ENCODE results near the gene ZNF208. TPM values are rescaled to one million over a fixed set of nuclear protein-coding genes. Genes with fewer than 3 reads are reported as not detected.
"Not testable (repeated sequence)": the region's sequence is repeated elsewhere in the genome, so short reads cannot be mapped to it uniquely, and the experiment has no call there.

The ZNF208 gene
- total and polyA plus RNA-seq, 2 donors (not counting 3 experiments of a cell fraction or from before 2014, with no cell fraction given): not detected

GRCh38 chr19:21890017-21890416, 120.7 kb downstream of the ZNF208 start:
- H3K9me1 ChIP-seq (replicated peaks; ENCODE audit: control insufficient read depth, extremely low read depth, insufficient read depth, low read length); H3K9me3 ChIP-seq (replicated peaks; ENCODE audit: control insufficient read depth, insufficient read depth, low read length); BruUV-seq (replicated peaks); H3K27ac ChIP-seq (ENCODE audit: insufficient read depth, low read depth, low read length); DNase-seq (ENCODE audit: low read depth, low spot score); H3K27me3 ChIP-seq (ENCODE audit: control insufficient read depth in 2 of 2, insufficient read depth in 2 of 2, low read length in 2 of 2); H2AFZ ChIP-seq (ENCODE audit: low read depth, low read length); H3K36me3 ChIP-seq (ENCODE audit: control insufficient read depth in 2 of 2, extremely low read depth in 1 of 2, insufficient read depth in 2 of 2, low read length in 2 of 2); H3K4me2 ChIP-seq (ENCODE audit: insufficient read depth, low read length); H3K4me3 ChIP-seq (replicated peaks in 1 of 3; ENCODE audit: insufficient read depth in 1 of 3, low read depth in 1 of 3, low read length in 3 of 3); H3K4me1 ChIP-seq (ENCODE audit: control insufficient read depth, extremely low read depth, insufficient read depth, low read length); H3K79me2 ChIP-seq (ENCODE audit: control insufficient read depth, insufficient read depth, low read length); H4K20me1 ChIP-seq (replicated peaks; ENCODE audit: control insufficient read depth, extremely low read depth, insufficient read depth, low read length); H3K9ac ChIP-seq (replicated peaks; ENCODE audit: extremely low read depth, insufficient read depth, low read length); POLR2A ChIA-PET; dilution Hi-C loops (cut with MboI; ENCODE audit: extremely low pct_ligation_motif_present, low sequenced_read_pairs); intact Hi-C loops (cut with micrococcal nuclease): not testable (repeated sequence)
- peak; percentile 53 for FAIRE-seq
- CTCF ChIA-PET: interaction anchor here (1.0 kb wide), 1 partner anchor 54 kb away, joined by 3 read pairs; the partner anchor contains the start of gene ZNF43

GRCh38 chr19:21885516-21885915, 125.2 kb downstream of the ZNF208 start:
- H3K4me2 ChIP-seq (ENCODE audit: insufficient read depth, low read length); H3K27ac ChIP-seq (ENCODE audit: insufficient read depth, low read depth, low read length); dilution Hi-C loops (cut with MboI; ENCODE audit: extremely low pct_ligation_motif_present, low sequenced_read_pairs); H3K4me3 ChIP-seq (replicated peaks in 1 of 3; ENCODE audit: insufficient read depth in 1 of 3, low read depth in 1 of 3, low read length in 3 of 3); H3K4me1 ChIP-seq (ENCODE audit: control insufficient read depth, extremely low read depth, insufficient read depth, low read length); intact Hi-C loops (cut with micrococcal nuclease); CTCF ChIA-PET; BruUV-seq (replicated peaks); H3K9ac ChIP-seq (replicated peaks; ENCODE audit: extremely low read depth, insufficient read depth, low read length); H3K27me3 ChIP-seq (ENCODE audit: control insufficient read depth in 2 of 2, insufficient read depth in 2 of 2, low read length in 2 of 2); H3K79me2 ChIP-seq (ENCODE audit: control insufficient read depth, insufficient read depth, low read length); H3K36me3 ChIP-seq (ENCODE audit: control insufficient read depth in 2 of 2, extremely low read depth in 1 of 2, insufficient read depth in 2 of 2, low read length in 2 of 2); H3K9me3 ChIP-seq (replicated peaks; ENCODE audit: control insufficient read depth, insufficient read depth, low read length); POLR2A ChIA-PET; DNase-seq (ENCODE audit: low read depth, low spot score); H4K20me1 ChIP-seq (replicated peaks; ENCODE audit: control insufficient read depth, extremely low read depth, insufficient read depth, low read length); H3K9me1 ChIP-seq (replicated peaks; ENCODE audit: control insufficient read depth, extremely low read depth, insufficient read depth, low read length); H2AFZ ChIP-seq (ENCODE audit: low read depth, low read length); FAIRE-seq: not testable (repeated sequence)

- H4K20me1 ChIP-seq (replicated peaks; ENCODE audit: control insufficient read depth, extremely low read depth, insufficient read depth, low read length); H3K9me3 ChIP-seq (replicated peaks; ENCODE audit: control insufficient read depth, insufficient read depth, low read length); H3K36me3 ChIP-seq (ENCODE audit: control insufficient read depth in 2 of 2, extremely low read depth in 1 of 2, insufficient read depth in 2 of 2, low read length in 2 of 2); H3K27me3 ChIP-seq (ENCODE audit: control insufficient read depth in 2 of 2, insufficient read depth in 2 of 2, low read length in 2 of 2); H3K4me3 ChIP-seq (replicated peaks in 1 of 3; ENCODE audit: insufficient read depth in 1 of 3, low read depth in 1 of 3, low read length in 3 of 3); H3K27ac ChIP-seq (ENCODE audit: insufficient read depth, low read depth, low read length); H3K79me2 ChIP-seq (ENCODE audit: control insufficient read depth, insufficient read depth, low read length); CTCF ChIA-PET; BruUV-seq (replicated peaks); H2AFZ ChIP-seq (ENCODE audit: low read depth, low read length); DNase-seq (ENCODE audit: low read depth, low spot score); dilution Hi-C loops (cut with MboI; ENCODE audit: extremely low pct_ligation_motif_present, low sequenced_read_pairs); H3K4me2 ChIP-seq (ENCODE audit: insufficient read depth, low read length); intact Hi-C loops (cut with micrococcal nuclease); POLR2A ChIA-PET; H3K4me1 ChIP-seq (ENCODE audit: control insufficient read depth, extremely low read depth, insufficient read depth, low read length); H3K9ac ChIP-seq (replicated peaks; ENCODE audit: extremely low read depth, insufficient read depth, low read length); H3K9me1 ChIP-seq (replicated peaks; ENCODE audit: control insufficient read depth, extremely low read depth, insufficient read depth, low read length): not testable (repeated sequence)
- peak; percentile 18 for FAIRE-seq
Observed at GRCh38 chr19:21884786-21885185, 126.0 kb downstream of the ZNF208 start.
